Naive thymus-derived CD8-positive, alpha-beta T cell (primary cell): ENCODE measurements around the gene EMID1. TPM values are rescaled to one million over a fixed set of nuclear protein-coding genes. Genes with fewer than 3 reads are reported as not detected.

Experiments used
- ATAC-seq, 2 donors: fragments of 150-1000 bp; cut with Tn5 transposase in 1 of 2; sonication (Bioruptor Pico), chemical (Tn5 transposase) in 1 of 2; 1 replicate in 1 of 2; 2 replicates in 1 of 2; pipeline ENCODE4 v1.10.0; 2021; ENCODE audit warnings: mild to moderate bottlenecking in 2 of 2, moderate library complexity in 2 of 2
- POLR2A ChIA-PET: fragments of 350-600 bp; sonication (Branson Sonifier 250); formaldehyde crosslinking; loops from one replicate; lab custom pipeline; 2021; ENCODE audit warnings: antibody characterized with exemption; lab: Charles Lee
- DNase-seq, 10 donors: peaks; one replicate each; pipeline versions ENCODE4 v3.0.0 to v3.0.0-alpha.2; 2020 to 2022
- H3K27ac Mint-ChIP-seq, 10 donors: one replicate each; pipeline ENCODE4 v1.8.0; 2020 to 2022; ENCODE audit warnings: mild to moderate bottlenecking in 10 of 10, mixed read lengths in 10 of 10, moderate library complexity in 4 of 10, inconsistent platforms in 1 of 10
- H3K27me3 Mint-ChIP-seq, 5 donors: one replicate each; pipeline ENCODE4 v1.8.0; 2021 to 2022; ENCODE audit warnings: mixed read lengths in 5 of 5
- H3K36me3 Mint-ChIP-seq, 3 donors: one replicate each; pipeline ENCODE4 v1.8.0; 2020 to 2022; ENCODE audit warnings: mixed read lengths in 3 of 3, mild to moderate bottlenecking in 2 of 3, inconsistent platforms in 1 of 3
- H3K4me1 Mint-ChIP-seq, 4 donors: one replicate each; pipeline ENCODE4 v1.8.0; 2021 to 2022; ENCODE audit warnings: mixed read lengths in 4 of 4
- H3K4me3 Mint-ChIP-seq, 10 donors: one replicate each; pipeline ENCODE4 v1.8.0; 2020 to 2022; ENCODE audit warnings: mild to moderate bottlenecking in 10 of 10, mixed read lengths in 10 of 10, moderate library complexity in 6 of 10, inconsistent platforms in 1 of 10
- H3K9me3 Mint-ChIP-seq, 9 donors: one replicate each; pipeline ENCODE4 v1.8.0; 2020 to 2022; ENCODE audit warnings: mixed read lengths in 9 of 9, mild to moderate bottlenecking in 3 of 9, inconsistent platforms in 1 of 9, moderate library complexity in 1 of 9
- polyA plus RNA-seq, 3 donors: library from polyadenylated mRNA; unstranded; fragments of 300-500 nt; fragmentation: Illumina TruSeq; gene quantifications; one replicate each; pipeline ENCODE4 v1.2.3, GENCODE V29; 2021
- total RNA-seq, 8 experiments: library from RNA in 2 of 8; stranded (reverse) in 2 of 8; gene quantifications; one replicate each; pipeline ENCODE4 v1.2.3 and lab custom pipeline; 2021 to 2026

Gene EMID1
- total and polyA plus RNA-seq, 5 experiments from 2014 or later = not detected

DNA sequence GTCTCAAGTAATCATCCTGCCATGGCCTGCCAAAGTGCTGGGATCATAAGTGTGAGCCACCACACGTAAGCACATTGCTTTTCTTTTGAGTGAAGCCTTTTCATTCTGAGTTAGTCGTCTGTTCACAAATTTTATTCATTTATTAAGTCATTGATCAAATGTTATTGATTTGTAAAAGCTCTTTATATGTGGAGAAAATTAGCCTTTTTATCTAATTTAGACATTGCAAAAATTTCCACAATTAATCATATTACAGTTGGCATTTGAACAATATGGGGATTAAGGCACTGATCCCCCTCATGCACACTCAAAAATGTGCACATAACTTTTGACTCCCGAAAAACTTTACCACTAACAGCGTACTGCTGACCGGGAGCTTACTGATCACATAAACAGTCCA lies 7.5 kb upstream of the EMID1 start:
- peaks cover 8 to 20% (median 15%) of the 10 kb centered on the region in 4 donors for H3K4me1 Mint-ChIP-seq
- H3K4me3 Mint-ChIP-seq = no peak overlapping the region
- H3K27me3 Mint-ChIP-seq = peaks cover 2 to 68% (median 20%) of the 10 kb centered on the region in 5 donors
- H3K36me3 Mint-ChIP-seq = no peaks in the 10 kb centered on the region
- ATAC-seq (no peak), DNase-seq (no peak)
- peaks cover 0 to 7% (median 0%) of the 10 kb centered on the region in 9 donors for H3K9me3 Mint-ChIP-seq
- no peak overlapping the region for H3K27ac Mint-ChIP-seq
- POLR2A ChIA-PET = no interaction called here

DNA sequence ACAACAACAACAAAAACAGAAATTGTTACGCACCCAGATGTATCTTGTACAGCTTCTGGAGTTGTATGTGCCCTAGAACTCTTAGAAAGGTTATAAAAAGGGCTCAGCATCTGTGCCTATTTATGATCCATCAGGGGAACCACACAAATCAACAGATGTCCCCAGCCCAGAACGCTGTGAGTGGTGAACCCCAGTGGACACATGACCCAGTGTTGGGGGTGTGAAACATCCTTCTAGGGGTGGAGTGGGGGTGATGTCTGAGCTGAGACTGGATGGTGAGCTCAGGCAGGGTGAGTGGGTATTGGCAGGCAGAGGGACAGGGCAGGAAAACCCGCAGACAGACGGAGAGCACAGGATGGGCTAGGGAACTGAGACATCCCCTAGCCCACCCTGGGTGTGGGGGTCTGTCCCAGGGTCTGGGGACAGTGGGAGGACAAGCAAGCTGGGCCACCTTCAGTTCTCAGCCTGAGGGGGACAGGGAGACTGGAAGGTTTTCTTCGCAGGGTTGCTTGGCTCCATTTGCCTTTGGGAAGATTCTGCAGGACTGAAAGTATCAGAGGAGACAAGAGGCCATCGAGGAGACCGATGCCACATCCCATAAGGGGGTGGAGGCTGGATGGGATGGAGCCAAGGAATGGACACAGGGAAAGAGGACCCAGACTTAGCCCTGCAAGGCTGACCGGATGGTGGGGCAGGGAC lies 5.8 kb upstream of the EMID1 start:
- no peak overlapping the region for H3K4me3 Mint-ChIP-seq
- peaks cover 8 to 27% (median 17%) of the 10 kb centered on the region in 4 donors for H3K4me1 Mint-ChIP-seq
- peak overlapping the region in 2 of 10 donors; percentile 8 to 82 for H3K27ac Mint-ChIP-seq
- ATAC-seq (no peak), DNase-seq (no peak)
- H3K36me3 Mint-ChIP-seq = no peaks in the 10 kb centered on the region
- no peaks in the 10 kb centered on the region for H3K9me3 Mint-ChIP-seq
- POLR2A ChIA-PET = no interaction called here
- peaks cover 3 to 77% (median 22%) of the 10 kb centered on the region in 5 donors for H3K27me3 Mint-ChIP-seq

GRCh38 chr22:29200901-29201300 lies 4.8 kb upstream of the EMID1 start:
- Mint-ChIP-seq H3K27me3 (peaks cover 8 to 72% (median 25%) of the 10 kb centered on the region in 5 donors), H3K9me3 (no peaks in the 10 kb centered on the region), H3K27ac (peak overlapping the region in 2 of 10 donors; percentile 58 to 77), H3K36me3 (no peaks in the 10 kb centered on the region), H3K4me1 (peaks cover 8 to 32% (median 19%) of the 10 kb centered on the region in 4 donors), H3K4me3 (no peak overlapping the region)
- POLR2A ChIA-PET = no interaction called here
- ATAC-seq (no peak), DNase-seq (no peak)

- no peak for DNase-seq
These were observed 3.9 kb upstream of the EMID1 start for GRCh38 chr22:29201782-29202181.

DNA sequence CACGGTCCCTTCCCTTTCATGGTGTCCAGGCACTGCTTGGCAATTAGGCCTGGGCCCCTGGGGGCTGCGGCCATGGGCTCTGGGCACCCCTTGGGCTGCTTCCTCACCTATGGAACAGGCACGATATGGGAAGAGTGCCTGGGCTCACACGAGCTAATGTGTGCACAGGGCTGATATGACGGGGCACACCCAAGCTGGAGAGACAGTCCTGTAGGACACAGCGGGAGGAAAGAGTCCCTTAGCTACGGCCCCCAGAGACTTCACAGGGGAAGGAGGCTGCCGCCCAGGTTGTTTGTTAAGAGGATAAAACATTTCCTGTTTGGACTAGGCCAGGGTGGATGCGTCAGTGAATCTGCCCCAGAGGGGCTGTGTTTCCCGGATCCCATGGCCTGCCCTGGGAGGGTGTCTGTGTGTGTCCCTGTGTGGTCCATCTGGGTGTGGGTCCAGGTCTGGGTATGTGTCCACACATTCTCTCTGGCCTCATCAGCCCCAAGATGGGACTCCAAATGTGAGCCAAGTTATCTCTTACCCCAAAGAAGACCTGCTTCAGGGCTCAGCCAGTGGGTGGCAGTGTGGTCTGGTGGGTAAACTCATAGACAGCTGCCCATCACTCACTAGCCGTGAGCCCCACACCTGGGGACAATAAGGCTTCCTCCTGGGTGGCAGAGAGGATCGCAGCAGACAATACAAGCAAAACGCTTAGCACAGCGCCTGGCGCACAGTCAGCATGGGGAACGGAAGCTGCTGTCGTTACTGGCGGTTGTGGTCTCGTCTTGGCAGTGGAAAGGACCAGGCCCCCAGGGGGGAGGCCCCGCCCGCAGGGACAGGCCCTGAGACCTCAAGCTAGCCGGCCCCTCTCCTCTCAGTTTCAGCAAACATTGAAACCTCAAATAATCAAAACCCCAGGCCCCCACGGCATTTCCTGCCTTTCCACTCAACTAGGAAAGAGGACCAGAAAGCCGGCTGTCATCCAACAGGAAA lies 3.2 kb upstream of the EMID1 start:
- peak; percentile 65 to 76 for ATAC-seq
- peak in 5 of 10 donors; percentile 11 to 46 (median 17) for DNase-seq
- Mint-ChIP-seq H3K4me1 (peaks cover 11 to 36% (median 21%) of the 10 kb centered on the region in 4 donors), H3K36me3 (no peaks in the 10 kb centered on the region), H3K4me3 (peak overlapping the region in 8 of 10 donors; percentile 18 to 64 (median 52)), H3K9me3 (no peaks in the 10 kb centered on the region), H3K27ac (peak overlapping the region in 5 of 10 donors; percentile 41 to 78 (median 48)), H3K27me3 (peaks cover 12 to 75% (median 24%) of the 10 kb centered on the region in 5 donors)
- POLR2A ChIA-PET = no interaction called here

More at GRCh38 chr22:29201782-29202181, 3.9 kb upstream of the EMID1 start:
- H3K9me3 Mint-ChIP-seq = no peaks in the 10 kb centered on the region
- peak overlapping the region in 2 of 10 donors; percentile 26 to 55 for H3K4me3 Mint-ChIP-seq
- H3K4me1 Mint-ChIP-seq = peaks cover 11 to 36% (median 21%) of the 10 kb centered on the region in 4 donors
- no peak for ATAC-seq
- peak overlapping the region in 1 of 10 donors; percentile 77 for H3K27ac Mint-ChIP-seq
- POLR2A ChIA-PET = no interaction called here
- H3K27me3 Mint-ChIP-seq = peaks cover 12 to 72% (median 28%) of the 10 kb centered on the region in 5 donors
- no peaks in the 10 kb centered on the region for H3K36me3 Mint-ChIP-seq

DNA sequence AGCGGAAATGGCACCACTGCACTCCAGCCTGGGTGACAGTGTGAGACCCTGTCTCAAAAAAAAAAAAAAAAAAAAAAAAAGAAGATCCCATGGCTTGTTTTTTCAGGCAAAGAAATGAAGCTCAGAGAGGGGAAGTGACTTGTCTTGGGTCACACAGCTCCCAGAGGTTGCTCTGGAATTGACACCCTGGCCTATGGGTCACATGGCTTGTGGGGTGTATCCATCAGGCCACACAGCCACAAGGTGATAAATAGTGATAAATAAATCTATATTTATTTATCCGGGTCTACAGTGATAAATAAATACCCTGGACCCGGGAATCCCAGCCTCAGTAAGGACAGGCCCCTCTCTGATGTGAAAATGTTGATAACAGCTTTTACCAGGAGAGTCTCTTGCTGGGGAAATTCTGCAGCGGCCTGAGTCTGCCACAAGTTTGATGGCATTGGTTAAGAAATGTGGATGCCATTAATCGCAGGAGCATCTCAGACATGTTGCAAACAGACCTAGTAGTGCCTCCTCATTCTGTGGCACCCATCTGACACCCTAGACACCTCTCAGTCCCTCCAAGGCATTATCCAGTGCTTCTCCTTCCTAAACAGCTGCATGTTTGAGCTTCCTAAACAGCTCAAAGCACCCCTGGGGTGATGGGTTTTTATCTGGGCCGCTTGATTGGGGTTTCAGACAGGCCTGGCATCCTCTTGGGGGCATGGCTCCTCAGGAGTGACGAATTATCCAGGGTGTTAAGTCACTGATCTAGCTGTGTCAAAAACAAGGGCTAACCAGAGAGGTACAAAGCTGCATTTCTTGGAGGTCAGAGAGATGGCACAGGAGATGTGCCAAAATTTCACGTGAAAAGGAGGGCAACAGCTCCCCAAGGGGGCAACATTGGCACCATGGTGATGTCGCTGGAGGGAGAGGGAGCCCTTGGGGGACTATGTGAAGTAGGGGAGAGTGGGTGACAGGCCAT lies 1.9 kb upstream of the EMID1 start:
- DNase-seq (no peak), ATAC-seq (no peak)
- peaks cover 11 to 36% (median 21%) of the 10 kb centered on the region in 4 donors for H3K4me1 Mint-ChIP-seq
- H3K9me3 Mint-ChIP-seq = no peaks in the 10 kb centered on the region
- POLR2A ChIA-PET = no interaction called here
- H3K27ac Mint-ChIP-seq = peak overlapping the region in 2 of 10 donors; percentile 23 to 53
- H3K27me3 Mint-ChIP-seq = peaks cover 12 to 70% (median 27%) of the 10 kb centered on the region in 5 donors
- no peaks in the 10 kb centered on the region for H3K36me3 Mint-ChIP-seq
- H3K4me3 Mint-ChIP-seq = peak overlapping the region in 4 of 10 donors; percentile 2 to 29 (median 10)

DNA sequence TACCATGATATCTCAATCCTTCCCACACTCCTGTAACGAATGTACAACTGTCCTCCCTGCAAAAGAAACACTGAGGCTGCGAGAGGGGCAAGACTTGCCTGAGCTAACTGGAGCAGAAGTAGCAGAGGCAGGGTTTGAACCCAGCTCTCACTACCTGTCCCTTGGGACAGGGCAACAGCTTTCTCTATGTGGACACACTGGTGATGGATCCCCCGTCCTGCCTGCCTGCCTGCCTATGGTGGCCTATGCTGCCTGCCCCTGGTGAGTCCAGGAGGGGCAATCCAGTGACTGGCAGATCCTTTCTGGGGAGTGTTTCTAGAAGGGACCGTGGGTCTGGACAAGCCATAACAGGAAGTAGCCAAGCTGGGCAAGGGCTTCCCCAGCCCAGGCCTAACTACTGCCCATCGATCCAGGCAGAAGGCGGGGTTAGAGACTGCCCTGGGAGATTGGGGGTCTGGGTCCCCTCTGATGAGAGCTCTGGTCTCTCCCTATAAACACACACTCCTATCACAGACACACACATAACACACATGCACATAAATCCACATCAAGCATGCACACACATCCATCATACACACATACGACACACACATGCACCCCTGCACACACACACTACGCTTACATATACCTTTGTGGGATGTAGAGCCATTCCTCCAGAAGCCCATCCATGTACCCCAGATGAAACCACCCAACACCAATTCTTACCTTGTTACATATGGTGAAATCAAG lies 1.1 kb upstream of the EMID1 start:
- no peak for ATAC-seq
- no peak for DNase-seq
- Mint-ChIP-seq H3K9me3 (no peaks in the 10 kb centered on the region), H3K27ac (peak overlapping the region in 2 of 10 donors; percentile 23 to 43), H3K4me3 (peak overlapping the region in 7 of 10 donors; percentile 16 to 75 (median 60)), H3K36me3 (no peaks in the 10 kb centered on the region), H3K27me3 (peaks cover 12 to 67% (median 27%) of the 10 kb centered on the region in 5 donors), H3K4me1 (peaks cover 11 to 36% (median 21%) of the 10 kb centered on the region in 4 donors)
- POLR2A ChIA-PET = no interaction called here

DNA sequence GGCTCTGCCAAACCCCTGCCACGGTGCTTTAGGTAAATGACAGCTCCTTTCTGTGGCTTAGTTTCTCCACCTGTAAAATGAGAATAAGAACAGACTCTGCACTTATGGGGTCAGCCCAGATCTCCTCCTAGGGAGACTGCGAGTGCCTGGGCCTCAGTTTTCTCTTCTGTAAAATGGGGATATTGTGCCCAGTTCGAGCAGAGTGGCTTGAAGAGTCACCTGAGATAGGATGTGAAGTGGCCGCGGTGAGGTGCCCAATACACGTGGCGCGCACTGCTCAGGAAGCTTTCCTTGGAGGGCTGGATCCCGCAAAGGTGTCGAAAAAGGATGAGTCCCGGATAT lies 473 bp upstream of the EMID1 start:
- peak overlapping the region; percentile 36 to 75 (median 63) for H3K4me3 Mint-ChIP-seq
- POLR2A ChIA-PET = no interaction called here
- H3K36me3 Mint-ChIP-seq = no peaks in the 10 kb centered on the region
- peaks cover 12 to 61% (median 24%) of the 10 kb centered on the region in 5 donors for H3K27me3 Mint-ChIP-seq
- ATAC-seq (no peak), DNase-seq (no peak)
- peak overlapping the region in 1 of 10 donors; percentile 14 for H3K27ac Mint-ChIP-seq
- H3K9me3 Mint-ChIP-seq = no peaks in the 10 kb centered on the region
- H3K4me1 Mint-ChIP-seq = peaks cover 11 to 36% (median 21%) of the 10 kb centered on the region in 4 donors

DNA sequence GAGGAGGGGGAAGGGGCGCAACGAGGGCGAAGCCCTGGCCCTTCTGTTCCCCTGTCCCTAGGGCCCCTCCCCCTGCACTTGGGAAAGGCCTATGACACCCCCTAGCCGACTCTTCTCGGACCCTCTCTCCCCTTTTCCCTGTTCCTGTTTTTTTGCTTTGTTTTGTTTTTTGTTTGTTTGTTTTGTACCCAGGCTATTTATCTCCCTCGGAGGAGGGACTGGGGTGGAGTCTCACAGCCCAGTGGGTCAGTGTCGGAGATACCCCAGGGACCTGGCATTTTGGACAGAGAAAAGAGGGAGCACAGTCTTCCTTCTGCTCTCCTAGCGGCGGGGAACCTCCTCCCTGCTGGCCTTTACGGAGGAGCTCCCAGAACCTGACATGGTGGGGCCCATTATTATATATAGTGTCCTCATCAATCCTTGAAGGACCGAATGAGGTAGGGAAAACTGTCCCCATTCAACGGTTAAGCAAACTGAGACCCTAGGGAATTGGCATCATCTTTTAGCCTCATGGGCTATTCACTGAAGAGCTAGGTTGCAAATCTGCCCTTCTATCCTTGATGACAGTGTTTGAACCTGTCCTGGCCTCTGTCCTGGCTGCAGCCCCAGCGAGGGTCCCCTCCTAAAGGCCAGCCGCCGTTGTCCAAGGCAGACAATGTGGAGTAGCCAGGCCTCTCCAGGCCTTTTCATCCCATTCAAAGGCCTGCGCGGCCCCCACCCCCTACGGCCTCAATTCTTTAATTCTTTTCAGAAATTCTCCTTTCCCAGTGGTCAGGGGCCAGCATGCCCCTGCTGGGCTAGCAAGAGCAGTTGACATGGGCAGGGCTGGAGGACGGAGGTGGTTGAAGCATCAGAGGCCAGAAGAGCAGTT lies 911 bp downstream of the EMID1 start:
- POLR2A ChIA-PET = no interaction called here
- H3K27ac Mint-ChIP-seq = peak overlapping the region in 3 of 10 donors; percentile 34 to 80 (median 72)
- peak overlapping the region; percentile 52 to 85 (median 69) for H3K4me3 Mint-ChIP-seq
- DNase-seq = no peak
- H3K9me3 Mint-ChIP-seq = no peaks in the 10 kb centered on the region
- no peak for ATAC-seq
- no peaks in the 10 kb centered on the region for H3K36me3 Mint-ChIP-seq
- H3K4me1 Mint-ChIP-seq = peaks cover 8 to 30% (median 17%) of the 10 kb centered on the region in 4 donors
- H3K27me3 Mint-ChIP-seq = peaks cover 10 to 47% (median 19%) of the 10 kb centered on the region in 5 donors

DNA sequence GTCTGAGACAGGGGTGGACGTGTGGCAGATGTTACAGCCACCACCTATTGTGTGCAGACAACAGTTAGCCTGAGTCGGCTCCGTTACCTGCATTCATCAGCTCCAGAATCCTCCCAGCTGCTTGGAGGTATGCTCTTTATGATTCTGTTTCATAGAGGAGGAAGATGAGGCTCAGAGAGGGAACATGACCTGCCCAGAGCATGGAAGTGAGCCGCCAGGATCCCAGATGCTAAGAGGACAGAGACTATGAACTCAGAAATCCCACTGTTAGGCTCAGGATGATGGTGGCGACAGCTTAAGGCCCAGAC lies 1.5 kb downstream of the EMID1 start:
- H3K9me3 Mint-ChIP-seq = no peaks in the 10 kb centered on the region
- DNase-seq (no peak), ATAC-seq (no peak)
- peaks cover 5 to 25% (median 13%) of the 10 kb centered on the region in 4 donors for H3K4me1 Mint-ChIP-seq
- H3K36me3 Mint-ChIP-seq = no peaks in the 10 kb centered on the region
- H3K27me3 Mint-ChIP-seq = peaks cover 10 to 41% (median 16%) of the 10 kb centered on the region in 5 donors
- peak overlapping the region in 1 of 10 donors; percentile 14 for H3K4me3 Mint-ChIP-seq
- no peak overlapping the region for H3K27ac Mint-ChIP-seq
- POLR2A ChIA-PET = no interaction called here
